ENCODE data around the gene HADHA. TPM values are rescaled to one million over a fixed set of nuclear protein-coding genes. Genes with fewer than 3 reads are reported as not detected.

Gene HADHA
- total RNA-seq, 1 experiment from 2014 or later: 101 TPM

- Histone ChIP-seq H4K20me1 (ENCODE audit: insufficient read depth) (no peaks in the 10 kb centered on the region), H3K36me3 (ENCODE audit: control insufficient read depth in 1 of 2, insufficient read depth in 2 of 2, low read length in 2 of 2) (no peaks in the 10 kb centered on the region), H3K9ac (ENCODE audit: low read length) (no peak overlapping the region), H3K9me3 (ENCODE audit: control insufficient read depth in 1 of 2, insufficient read depth in 1 of 2, low read depth in 1 of 2, low read length in 2 of 2) (no peaks in the 10 kb centered on the region), H3K27ac (ENCODE audit: low read depth, low read length) (no peak overlapping the region), H2AFZ (ENCODE audit: low read depth, low read length, poor library complexity, severe bottlenecking) (no peak overlapping the region), H3K27me3 (ENCODE audit: insufficient read depth, low read length) (no peaks in the 10 kb centered on the region), H3K4me1 (ENCODE audit: control insufficient read depth in 1 of 2, insufficient read depth in 2 of 2, low read length in 2 of 2) (peaks cover 0 to 12% of the 10 kb centered on the region in 2 experiments; a peak in 1 of 4 replicates), H3K79me2 (ENCODE audit: insufficient read depth, low read length) (peaks cover 6% of the 10 kb centered on the region; the same call in 1 of the 2 replicates), H3K4me2 (ENCODE audit: low read length) (peak overlapping the region; percentile 86; the same call in 1 of the 2 replicates), H3K9me2 (ENCODE audit: insufficient read depth) (no peaks in the 10 kb centered on the region), H3K4me3 (replicated peaks in 1 of 2; ENCODE audit: low read depth in 1 of 2, low read length in 2 of 2) (no peak overlapping the region)
- ChIA-PET POLR2A (no interaction called here), CTCF (no interaction called here), RAD21 (ENCODE audit: low non-redundant PET in 1 of 2, low total read pairs in 2 of 2, uncharacterized antibody in 2 of 2, unreplicated experiment in 2 of 2) (no interaction called here)
- ATAC-seq (no peak), DNase-seq (ENCODE audit: low read depth, low spot score) (no peak)
- TSS peak; percentile 54 for BruUV-seq (replicated peaks)
- no peak for TF ChIP-seq SP1 (IDR thresholded peaks at IDR 0.05; ENCODE audit: low read depth)
- no peak for TF ChIP-seq MAX (IDR thresholded peaks at IDR 0.05)
- TF ChIP-seq POLR2A (IDR thresholded peaks at IDR 0.05; ENCODE audit: borderline replicate concordance, extremely low read depth, insufficient read depth, insufficient read length): no peak
- no peak for TF ChIP-seq SIN3A (IDR thresholded peaks at IDR 0.05; ENCODE audit: low read depth)
- TF ChIP-seq EZH2phosphoT487 (IDR thresholded peaks at IDR 0.05; ENCODE audit: borderline replicate concordance): no peak
- no peak for TF ChIP-seq JUND (IDR thresholded peaks at IDR 0.05)
- TF ChIP-seq ZNF274 (IDR thresholded peaks at IDR 0.05; ENCODE audit: low read depth, low read length): no peak
- intact Hi-C loops (cut with micrococcal nuclease): no loop called here
Measured at GRCh38 chr2:26174691-26175465, 69.6 kb downstream of the HADHA start.

- Histone ChIP-seq H3K27ac (ENCODE audit: low read depth, low read length) (no peak overlapping the region), H3K9ac (ENCODE audit: low read length) (peak overlapping the region; percentile 74), H3K36me3 (ENCODE audit: control insufficient read depth in 1 of 2, insufficient read depth in 2 of 2, low read length in 2 of 2) (no peaks in the 10 kb centered on the region), H3K4me3 (replicated peaks in 1 of 2; ENCODE audit: low read depth in 1 of 2, low read length in 2 of 2) (peak overlapping the region; percentile 60 to 66), H3K9me3 (ENCODE audit: control insufficient read depth in 1 of 2, insufficient read depth in 1 of 2, low read depth in 1 of 2, low read length in 2 of 2) (no peaks in the 10 kb centered on the region), H4K20me1 (ENCODE audit: insufficient read depth) (no peaks in the 10 kb centered on the region), H3K79me2 (ENCODE audit: insufficient read depth, low read length) (peaks cover 6% of the 10 kb centered on the region; the same call in 1 of the 2 replicates), H3K27me3 (ENCODE audit: insufficient read depth, low read length) (no peaks in the 10 kb centered on the region), H2AFZ (ENCODE audit: low read depth, low read length, poor library complexity, severe bottlenecking) (no peak overlapping the region), H3K9me2 (ENCODE audit: insufficient read depth) (no peaks in the 10 kb centered on the region), H3K4me2 (ENCODE audit: low read length) (peak overlapping the region; percentile 86), H3K4me1 (ENCODE audit: control insufficient read depth in 1 of 2, insufficient read depth in 2 of 2, low read length in 2 of 2) (peaks cover 0 to 12% of the 10 kb centered on the region in 2 experiments; a peak in 1 of 4 replicates)
- intact Hi-C loops (cut with micrococcal nuclease): no loop called here
- ChIA-PET POLR2A (no interaction called here), CTCF (no interaction called here), RAD21 (ENCODE audit: low non-redundant PET in 1 of 2, low total read pairs in 2 of 2, uncharacterized antibody in 2 of 2, unreplicated experiment in 2 of 2) (no interaction called here)
- BruUV-seq (replicated peaks): no TSS peak
- ATAC-seq (no peak; the same call in 1 of the 2 replicates), DNase-seq (ENCODE audit: low read depth, low spot score) (no peak)
- TF ChIP-seq EZH2 (IDR thresholded peaks at IDR 0.05) (no peak), TCF7L2 (IDR thresholded peaks at IDR 0.05; ENCODE audit: borderline replicate concordance, extremely low read depth, insufficient read depth, insufficient read length) (no peak), CEBPB (IDR thresholded peaks at IDR 0.05; ENCODE audit: low read depth) (no peak), REST (IDR thresholded peaks at IDR 0.05; ENCODE audit: low read depth) (no peak), POLR2A (IDR thresholded peaks at IDR 0.05; ENCODE audit: borderline replicate concordance, extremely low read depth, insufficient read depth, insufficient read length) (no peak), ATF3 (IDR thresholded peaks at IDR 0.05) (no peak), EZH2phosphoT487 (IDR thresholded peaks at IDR 0.05; ENCODE audit: borderline replicate concordance) (no peak)
Measured at GRCh38 chr2:26173776-26174482, 70.5 kb downstream of the HADHA start.

Measured in HCT116 (cell line).